K562 (cell line): ENCODE data around the gene ACTR3C. TPM values are rescaled to one million over a fixed set of nuclear protein-coding genes. Genes with fewer than 3 reads are reported as not detected.

Experiments used
- ARID2 ChIP-seq: fragments of 450-650 bp; IDR thresholded peaks from 2 replicates; pipeline ENCODE4 v1.6.1; 2017; ENCODE audit warnings: antibody characterized with exemption, mild to moderate bottlenecking
- ATF6 ChIP-seq: sonication (generic); formaldehyde crosslinking; IDR thresholded peaks from 2 replicates; pipeline ENCODE4 v1.4.0; 2020; ENCODE audit warnings: mild to moderate bottlenecking, missing genetic modification reagents
- CCAR2 ChIP-seq: fragments of 200-400 bp; formaldehyde crosslinking; IDR thresholded peaks from 2 replicates; pipeline ENCODE4 v1.6.1; 2017; ENCODE audit warnings: mild to moderate bottlenecking, low read depth, low read length
- DPF2 ChIP-seq: fragments of 450-650 bp; IDR thresholded peaks from 2 replicates; pipeline ENCODE4 v1.6.1; 2016
- FOXA3 ChIP-seq, 2 experiments: fragments of 450-650 bp in 1 of 2; sonication (generic) in 1 of 2; formaldehyde crosslinking; IDR thresholded peaks in 1 of 2; conservative IDR thresholded peaks in 1 of 2; 2 replicates each; pipeline versions ENCODE4 v1.4.0 to v1.8.0; 2020 to 2022; ENCODE audit warnings: mild to moderate bottlenecking in 2 of 2, missing genetic modification reagents in 1 of 2
- HIVEP1 ChIP-seq: fragments of 250-450 bp; sonication (Bioruptor Pico); IDR thresholded peaks from 2 replicates; pipeline ENCODE4 v1.4.0; 2020; ENCODE audit warnings: mild to moderate bottlenecking
- KDM4B ChIP-seq, 2 experiments: fragments of 450-650 bp in 1 of 2; sonication (generic) in 1 of 2; IDR thresholded peaks; 2 replicates each; pipeline ENCODE4 v1.6.1; 2016 to 2017; ENCODE audit warnings: borderline replicate concordance in 2 of 2, antibody characterized with exemption in 1 of 2, low read depth in 1 of 2, mild to moderate bottlenecking in 1 of 2
- L3MBTL2 ChIP-seq: fragments of 450-650 bp; IDR thresholded peaks from 2 replicates; pipeline ENCODE4 v1.6.1; 2016; ENCODE audit warnings: mild to moderate bottlenecking, moderate library complexity
- MTA1 ChIP-seq: fragments of 450-650 bp; IDR thresholded peaks from 2 replicates; pipeline ENCODE4 v1.6.1; 2017; ENCODE audit warnings: borderline replicate concordance
- PTBP1 ChIP-seq: fragments of 200-400 bp; formaldehyde crosslinking; IDR thresholded peaks from 2 replicates; pipeline ENCODE4 v1.6.1; 2017; ENCODE audit warnings: low read depth, low read length
- PYGO2 ChIP-seq: fragments of 450-650 bp; IDR thresholded peaks from 2 replicates; pipeline ENCODE4 v1.6.1; 2016; ENCODE audit warnings: mild to moderate bottlenecking, missing genetic modification characterization, moderate library complexity, missing compliant biosample characterization
- STAT5B ChIP-seq: fragments of 250-450 bp; sonication (Bioruptor Pico); IDR thresholded peaks from 2 replicates; pipeline ENCODE4 v1.8.0; 2021; ENCODE audit warnings: mild to moderate bottlenecking, inconsistent platforms
- TCFL5 ChIP-seq: fragments of 250-450 bp; sonication (Bioruptor Pico); conservative IDR thresholded peaks from 2 replicates; pipeline ENCODE4 v1.6.1; 2021; ENCODE audit warnings: mild to moderate bottlenecking, moderate library complexity, matching md5 sums
- ZBTB5 ChIP-seq: fragments of 450-650 bp; IDR thresholded peaks from 2 replicates; pipeline ENCODE4 v1.6.1; 2017; ENCODE audit warnings: antibody characterized with exemption
- ZNF133 ChIP-seq: fragments of 250-450 bp; sonication (Bioruptor Pico); IDR thresholded peaks from 2 replicates; pipeline ENCODE4 v1.4.0; 2020; ENCODE audit warnings: mild to moderate bottlenecking
- ZNF165 ChIP-seq: fragments of 250-450 bp; sonication (Bioruptor Pico); IDR thresholded peaks from 2 replicates; pipeline ENCODE4 v1.4.0; 2020; ENCODE audit warnings: borderline replicate concordance
- ZNF655 ChIP-seq: fragments of 250-450 bp; sonication (Bioruptor Pico); IDR thresholded peaks from 2 replicates; pipeline ENCODE4 v1.5.0; 2021
- ZNF780A ChIP-seq: fragments of 250-450 bp; sonication (Bioruptor Pico); IDR thresholded peaks from 2 replicates; pipeline ENCODE4 v1.5.0; 2021; ENCODE audit warnings: mild to moderate bottlenecking
- polyA plus RNA-seq, 8 experiments: library from polyadenylated mRNA; depleted of rRNA in 4 of 8; stranded (reverse) in 5 of 8; unstranded in 3 of 8; fragments of >200 nt; fragmentation: Nextera tagmentation in 2 of 8; fragmentation: Illumina TruSeq in 1 of 8; extraction: Ambion mirVana in 2 of 8; extraction: Trizol in 1 of 8; gene quantifications; 2 replicates each; pipeline versions ENCODE4 v1.2.1 to v1.2.3, GENCODE V29; 2011 to 2014; ENCODE audit warnings: inconsistent platforms in 1 of 8, missing spikeins in 1 of 8
- total RNA-seq, 7 experiments: library from RNA; depleted of rRNA in 6 of 7; stranded (reverse); fragments of >200 nt in 6 of 7; fragmentation: Illumina TruSeq in 2 of 7; extraction: Trizol in 2 of 7; gene quantifications; 2 replicates each; pipeline versions ENCODE4 v1.2.1 to v1.2.3, GENCODE V29; 2011 to 2021; ENCODE audit warnings: low replicate concordance in 1 of 7
- TF ChIP-seq, protein P1 (sequence below): IDR thresholded peaks from 2 replicates; pipeline ENCODE4 v1.6.1; 2012; ENCODE audit warnings: low read depth, low read length, improper control_type of control experiment, borderline replicate concordance
- TF ChIP-seq, protein P2 (sequence below): fragments of 250-450 bp; sonication (Bioruptor Pico); IDR thresholded peaks from 2 replicates; pipeline ENCODE4 v1.8.0; 2022; ENCODE audit warnings: inconsistent platforms, mild to moderate bottlenecking, moderate library complexity, borderline replicate concordance

Gene ACTR3C
- total and polyA plus RNA-seq, 9 of the 15 experiments (the other 6 are each of a cell fraction or from before 2014, with no cell fraction given): 9.0 to 35.4 (median 13.3) TPM

- TF ChIP-seq, protein P1, sequence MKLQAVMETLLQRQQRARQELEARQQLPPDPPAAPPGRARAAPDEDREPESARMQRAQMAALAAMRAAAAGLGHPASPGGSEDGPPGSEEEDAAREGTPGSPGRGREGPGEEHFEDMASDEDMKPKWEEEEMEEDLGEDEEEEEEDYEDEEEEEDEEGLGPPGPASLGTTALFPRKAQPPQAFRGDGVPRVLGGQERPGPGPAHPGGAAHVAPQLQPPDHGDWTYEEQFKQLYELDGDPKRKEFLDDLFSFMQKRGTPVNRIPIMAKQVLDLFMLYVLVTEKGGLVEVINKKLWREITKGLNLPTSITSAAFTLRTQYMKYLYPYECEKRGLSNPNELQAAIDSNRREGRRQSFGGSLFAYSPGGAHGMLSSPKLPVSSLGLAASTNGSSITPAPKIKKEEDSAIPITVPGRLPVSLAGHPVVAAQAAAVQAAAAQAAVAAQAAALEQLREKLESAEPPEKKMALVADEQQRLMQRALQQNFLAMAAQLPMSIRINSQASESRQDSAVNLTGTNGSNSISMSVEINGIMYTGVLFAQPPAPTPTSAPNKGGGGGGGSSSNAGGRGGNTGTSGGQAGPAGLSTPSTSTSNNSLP: no peak
- TF ChIP-seq, protein P2, sequence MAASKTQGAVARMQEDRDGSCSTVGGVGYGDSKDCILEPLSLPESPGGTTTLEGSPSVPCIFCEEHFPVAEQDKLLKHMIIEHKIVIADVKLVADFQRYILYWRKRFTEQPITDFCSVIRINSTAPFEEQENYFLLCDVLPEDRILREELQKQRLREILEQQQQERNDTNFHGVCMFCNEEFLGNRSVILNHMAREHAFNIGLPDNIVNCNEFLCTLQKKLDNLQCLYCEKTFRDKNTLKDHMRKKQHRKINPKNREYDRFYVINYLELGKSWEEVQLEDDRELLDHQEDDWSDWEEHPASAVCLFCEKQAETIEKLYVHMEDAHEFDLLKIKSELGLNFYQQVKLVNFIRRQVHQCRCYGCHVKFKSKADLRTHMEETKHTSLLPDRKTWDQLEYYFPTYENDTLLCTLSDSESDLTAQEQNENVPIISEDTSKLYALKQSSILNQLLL (CRISPR knock-in tag): no peak
- TF ChIP-seq ATF6 (CRISPR knock-in tag): no peak
- no peak for TF ChIP-seq PTBP1
- no peak for TF ChIP-seq ZNF655 (CRISPR knock-in tag)
- TF ChIP-seq ZNF780A (CRISPR knock-in tag): no peak
- TF ChIP-seq KDM4B (IDR thresholded peaks at IDR 0.05; ENCODE audit: borderline replicate concordance in 2 of 2, low read depth in 1 of 2): no peak
- no peak for TF ChIP-seq L3MBTL2
- no peak for TF ChIP-seq ZNF165 (CRISPR knock-in tag)
- TF ChIP-seq ZBTB5: peak; percentile 68
- TF ChIP-seq CCAR2: no peak
- TF ChIP-seq FOXA3 (CRISPR knock-in tag; conservative IDR thresholded peaks at IDR 0.05 in 1 of 2, IDR thresholded peaks at IDR 0.05 in 1 of 2): peak in 1 of 2 experiments; percentile 37; a peak in 1 of 4 replicates
- TF ChIP-seq HIVEP1 (CRISPR knock-in tag): no peak
- no peak for TF ChIP-seq STAT5B
- 0 out of 2 replicates have a peak, but pooled peaks have one; percentile 44 for TF ChIP-seq ARID2
- no peak for TF ChIP-seq ZNF133 (CRISPR knock-in tag)
- TF ChIP-seq MTA1: no peak
- peak; percentile 79 for TF ChIP-seq DPF2
- TF ChIP-seq PYGO2 (tag): peak; percentile 17; the same call in 1 of the 2 replicates
- no peak for TF ChIP-seq TCFL5 (CRISPR knock-in tag)
Measured at GRCh38 chr7:150359622-150360362, 36.4 kb upstream of the ACTR3C start (continued).
